A204.1 (cell line): ENCODE measurements around the gene C1orf35.

Experiments used
- FAIRE-seq: peaks from 2 replicates; lab custom pipeline; 2012; peaks lifted over from hg19 to GRCh38; lab: Jason Lieb, UNC

Gene C1orf35

GRCh38 chr1:228077565-228078330, 25.4 kb downstream of the C1orf35 start:
- FAIRE-seq: no peak

GRCh38 chr1:228076796-228077430, 26.2 kb downstream of the C1orf35 start:
- no peak for FAIRE-seq

- no peak for FAIRE-seq
These were observed 27.3 kb downstream of the C1orf35 start for GRCh38 chr1:228075801-228076271.

- no peak for FAIRE-seq
These were observed 28.0 kb downstream of the C1orf35 start for GRCh38 chr1:228074954-228075730.

- FAIRE-seq: no peak
These were observed 29.1 kb downstream of the C1orf35 start for GRCh38 chr1:228073857-228074545.

DNA sequence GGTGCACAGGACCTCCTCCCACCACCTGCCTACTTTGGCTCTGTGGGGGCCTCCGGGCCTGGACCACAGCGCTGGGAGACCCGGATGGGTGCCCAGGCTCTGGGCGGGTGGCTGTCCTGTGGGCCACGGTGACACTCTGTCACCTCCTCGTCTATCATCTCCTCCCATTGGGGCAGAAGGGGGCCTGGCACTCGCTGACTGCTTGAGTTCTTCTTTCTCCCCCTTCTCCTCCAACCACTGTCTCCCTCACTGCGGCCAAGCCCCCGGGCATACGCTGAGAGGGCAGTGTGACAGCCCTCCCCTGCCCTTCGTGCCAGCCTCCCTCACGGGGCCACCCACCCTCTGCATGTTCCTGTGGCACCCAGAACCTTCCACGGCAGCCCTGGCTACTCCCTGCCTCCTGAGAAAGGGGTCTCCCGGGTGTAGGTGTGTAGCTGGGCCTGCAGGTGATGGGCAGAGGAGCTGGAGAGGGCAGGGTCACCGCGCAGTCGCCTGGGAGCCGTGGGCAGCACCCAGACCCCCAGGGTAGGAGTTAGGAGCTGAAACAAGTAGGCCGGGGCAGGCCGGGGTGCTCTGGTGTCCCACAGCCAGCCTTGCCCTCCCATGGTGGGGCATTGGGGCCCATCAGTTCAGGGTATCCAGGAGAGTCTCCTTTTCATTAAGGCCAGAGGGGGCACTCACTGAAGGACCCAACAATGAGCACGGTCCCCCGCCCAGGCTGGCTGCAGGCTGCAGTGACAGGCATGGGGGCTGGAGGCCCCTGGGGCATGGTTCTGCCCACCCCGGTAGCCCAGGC, 29.9 kb downstream of the C1orf35 start:
- FAIRE-seq: no peak

- no peak for FAIRE-seq
These were observed 30.5 kb downstream of the C1orf35 start for GRCh38 chr1:228072658-228073043.

- no peak for FAIRE-seq
These were observed 31.1 kb downstream of the C1orf35 start for GRCh38 chr1:228071839-228072657.

DNA sequence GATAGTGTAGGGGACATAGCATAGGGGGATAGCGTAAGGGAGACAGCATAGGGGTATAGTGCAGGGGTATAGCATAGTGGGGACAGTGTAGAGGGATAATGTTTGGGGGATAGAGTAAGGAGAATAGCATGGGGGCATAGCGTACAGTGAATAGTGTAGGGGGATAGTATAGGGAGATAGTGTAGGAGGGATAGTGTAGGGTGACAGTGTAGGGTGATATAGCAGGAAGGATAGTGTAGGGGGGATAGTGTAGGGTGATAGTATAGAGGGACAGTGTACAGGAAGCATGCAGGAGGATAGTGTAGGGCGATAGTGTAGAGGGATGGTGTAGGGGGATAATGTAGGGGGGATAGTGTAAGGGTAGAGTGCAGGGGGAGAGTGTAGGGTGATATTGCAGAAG, 32.3 kb downstream of the C1orf35 start:
- FAIRE-seq: no peak

DNA sequence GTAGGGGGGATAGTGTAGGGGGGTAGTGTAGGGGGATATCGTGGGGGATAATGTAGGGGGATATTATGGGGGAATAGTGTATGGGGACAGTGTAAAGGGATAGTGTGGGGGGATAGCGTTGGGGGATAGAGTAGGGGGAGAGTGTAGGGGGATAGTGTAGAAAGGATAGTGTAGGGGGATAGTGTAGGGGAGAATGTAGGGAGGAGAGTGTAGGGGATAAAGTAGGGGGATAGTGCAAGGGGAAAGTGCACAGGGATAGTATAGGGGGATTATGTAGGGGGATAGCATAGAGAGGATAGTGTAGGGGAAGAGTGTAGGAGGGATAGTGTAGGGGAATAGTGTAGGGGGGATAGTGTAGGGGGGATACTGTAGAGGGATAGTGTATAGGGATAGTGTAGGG, 33.0 kb downstream of the C1orf35 start:
- FAIRE-seq: no peak

- FAIRE-seq: no peak
These were observed 34.8 kb downstream of the C1orf35 start for GRCh38 chr1:228068359-228068758.

DNA sequence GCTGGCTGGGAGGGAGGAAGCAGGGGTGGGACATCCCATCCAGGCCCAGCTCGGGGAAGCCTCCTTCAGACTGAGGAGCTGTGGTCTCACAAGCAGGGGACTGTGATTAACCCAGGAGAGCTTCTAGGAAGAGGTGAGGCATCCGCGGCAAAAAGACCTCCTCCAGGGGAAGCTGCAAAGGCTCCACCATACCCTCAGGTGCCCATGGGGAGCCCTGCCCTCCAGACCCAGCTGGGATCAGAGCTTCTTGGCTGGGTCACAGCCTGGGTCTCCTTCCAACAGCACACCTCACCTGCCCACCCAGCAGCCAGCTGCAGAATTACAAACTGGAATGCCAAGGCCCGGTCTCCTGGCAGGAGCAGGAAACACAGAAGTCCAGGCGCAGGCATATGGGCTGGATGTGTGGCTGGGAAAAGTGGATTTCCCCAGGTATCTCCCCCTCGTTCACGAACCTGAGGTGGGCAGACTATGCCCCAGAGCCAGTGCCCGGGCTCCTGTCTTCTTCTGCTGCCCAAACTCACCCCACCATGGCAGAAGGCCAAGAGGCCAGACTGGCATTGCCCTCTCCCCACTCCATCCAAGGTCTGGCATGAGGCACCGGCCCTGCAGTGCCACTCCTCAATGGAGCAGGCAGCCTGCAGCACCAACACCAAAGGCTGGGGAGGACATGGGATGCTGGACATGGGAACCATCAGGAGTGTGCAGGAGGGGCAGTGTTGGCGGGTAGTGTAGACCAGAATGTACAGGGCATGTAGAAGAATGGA, 36.1 kb downstream of the C1orf35 start:
- no peak for FAIRE-seq

DNA sequence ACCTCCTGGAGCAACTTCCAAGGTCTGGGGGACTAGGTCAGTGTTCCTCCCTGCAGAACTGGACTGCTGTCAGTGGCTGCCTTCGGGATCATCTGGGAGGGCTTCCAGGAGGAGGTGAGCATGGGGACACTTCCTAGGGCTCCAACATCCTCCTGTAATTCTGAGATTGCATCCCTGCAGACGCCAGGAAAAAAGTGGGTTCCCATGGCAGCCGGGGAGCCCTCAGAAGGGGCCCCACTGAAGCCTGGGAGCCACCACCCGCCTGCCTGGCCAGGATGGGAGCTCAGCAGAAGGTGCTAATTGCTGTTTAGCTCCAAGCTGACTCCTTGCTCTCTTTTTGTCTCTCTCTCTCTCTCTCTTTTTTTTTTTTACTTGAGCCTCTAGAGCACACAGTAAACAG, 36.7 kb downstream of the C1orf35 start:
- no peak for FAIRE-seq

- no peak for FAIRE-seq
These were observed 37.4 kb downstream of the C1orf35 start for GRCh38 chr1:228065543-228066347.

DNA sequence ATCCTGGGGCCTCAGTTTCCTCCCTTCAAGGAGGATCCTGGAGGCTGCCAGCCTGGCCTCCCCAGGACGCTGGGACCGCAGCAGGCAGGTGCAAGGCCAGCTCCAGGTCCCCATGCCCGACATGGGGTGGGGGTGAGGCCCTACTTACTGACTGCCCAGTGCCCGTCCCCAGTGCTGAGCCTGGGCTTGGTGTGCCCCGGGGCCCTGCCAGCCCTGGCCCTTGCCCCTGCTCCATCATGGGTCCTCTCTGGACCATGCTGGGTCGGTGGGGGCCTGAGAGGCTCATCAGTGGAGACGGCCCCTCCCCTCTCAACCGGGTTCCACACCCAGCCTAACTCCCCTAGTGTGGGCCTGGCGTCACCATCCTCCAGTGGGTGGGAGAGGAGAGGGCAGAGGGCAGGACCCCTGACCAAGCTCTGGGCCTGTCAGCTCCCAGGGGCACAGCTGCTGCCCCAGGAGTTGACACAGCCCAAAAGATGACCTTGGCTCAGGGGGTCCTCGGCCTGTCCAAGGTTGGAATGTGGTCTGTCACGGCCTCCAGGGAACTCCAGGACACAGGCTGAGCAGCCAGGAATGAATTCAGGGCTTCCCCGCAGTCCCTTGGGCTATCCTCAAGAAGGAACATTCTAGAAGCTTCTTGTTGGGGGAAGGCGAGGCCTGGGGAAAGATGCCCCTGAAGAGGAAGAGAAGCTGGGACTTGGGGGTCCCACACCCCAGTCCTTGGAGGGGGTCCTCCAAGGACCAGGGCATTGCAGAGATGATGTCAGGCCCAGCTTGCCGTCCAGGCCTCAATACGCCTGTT, 38.2 kb downstream of the C1orf35 start:
- FAIRE-seq: no peak

DNA sequence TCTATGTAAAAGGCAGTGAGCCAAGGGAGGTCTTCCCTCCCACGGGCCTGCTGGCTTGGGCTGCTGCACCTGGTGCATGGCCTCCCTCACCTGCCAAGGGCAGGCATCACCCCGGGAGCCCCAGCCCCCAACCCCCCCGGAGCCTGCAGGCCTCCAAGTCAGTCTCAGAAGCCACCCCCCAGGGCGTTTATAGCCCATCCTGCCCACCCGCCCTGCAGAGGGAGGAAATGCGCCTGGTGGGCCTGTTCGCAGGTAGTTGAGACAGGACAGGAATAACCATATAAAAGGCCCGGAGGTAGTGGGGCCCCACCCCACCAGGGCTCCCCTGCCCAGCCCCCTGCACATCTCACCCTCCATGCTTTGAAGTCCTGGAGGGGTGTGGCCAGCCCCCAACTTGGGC, 38.8 kb downstream of the C1orf35 start:
- FAIRE-seq: no peak

- FAIRE-seq: no peak
These were observed 39.6 kb downstream of the C1orf35 start for GRCh38 chr1:228063251-228064191.
